Progenitor cell of endocrine pancreas (in vitro differentiated cells): ENCODE data around the gene TPM3. TPM values are rescaled to one million over a fixed set of nuclear protein-coding genes. Genes with fewer than 3 reads are reported as not detected.

Source experiments
- DNase-seq: peaks from one replicate; pipeline ENCODE4 v3.0.0; 2021; ENCODE audit warnings: low spot score; ENCODE audit not compliant: unreplicated experiment
- H3K27ac Mint-ChIP-seq: 2 replicates; pipeline ENCODE4 v1.8.0; 2021; ENCODE audit warnings: mild to moderate bottlenecking, moderate library complexity, mixed read lengths
- H3K27me3 Mint-ChIP-seq: 2 replicates; pipeline ENCODE4 v1.8.0; 2021; ENCODE audit warnings: mixed read lengths
- H3K36me3 Mint-ChIP-seq: 2 replicates; pipeline ENCODE4 v1.8.0; 2022; ENCODE audit warnings: mixed read lengths; ENCODE audit not compliant: insufficient read depth
- H3K4me1 Mint-ChIP-seq: 2 replicates; pipeline ENCODE4 v1.8.0; 2021; ENCODE audit warnings: low read depth, mixed read lengths
- H3K4me3 Mint-ChIP-seq: 2 replicates; pipeline ENCODE4 v1.8.0; 2021; ENCODE audit warnings: low read depth, mild to moderate bottlenecking, moderate library complexity, mixed read lengths
- H3K9me3 Mint-ChIP-seq: 2 replicates; pipeline ENCODE4 v1.8.0; 2021; ENCODE audit warnings: low read depth, mixed read lengths
- CTCF ChIP-seq: fragments of 200-600 bp; sonication (generic); IDR thresholded peaks from one replicate; pipeline ENCODE4 v1.5.0; 2021; ENCODE audit warnings: antibody characterized with exemption, mild to moderate bottlenecking; ENCODE audit not compliant: unreplicated experiment
- total RNA-seq: library from RNA; stranded (reverse); gene quantifications from 2 replicates; pipeline ENCODE4 v1.2.1, GENCODE V29; 2021

Gene TPM3
- total RNA-seq, 1 donor from 2014 or later, result 304 TPM

- H3K4me3 Mint-ChIP-seq, result peak overlapping the region; percentile 94
- DNase-seq, result no peak
- peaks cover 43% of the 10 kb centered on the region for H3K4me1 Mint-ChIP-seq
- TF ChIP-seq CTCF, result no peak
- peak overlapping the region; percentile 98 for H3K27ac Mint-ChIP-seq
- H3K9me3 Mint-ChIP-seq, result no peaks in the 10 kb centered on the region
- peaks cover 19% of the 10 kb centered on the region for H3K36me3 Mint-ChIP-seq
- H3K27me3 Mint-ChIP-seq, result no peaks in the 10 kb centered on the region
Measured at GRCh38 chr1:154222518-154222917, 30.6 kb upstream of the TPM3 start.

- Mint-ChIP-seq H3K36me3 (peaks cover 19% of the 10 kb centered on the region), H3K27me3 (no peaks in the 10 kb centered on the region), H3K9me3 (no peaks in the 10 kb centered on the region), H3K4me3 (peak overlapping the region; percentile 94), H3K27ac (peak overlapping the region; percentile 98), H3K4me1 (peaks cover 43% of the 10 kb centered on the region)
- DNase-seq, result peak; percentile 35
- no peak for TF ChIP-seq CTCF
Measured at GRCh38 chr1:154221278-154222001, 29.5 kb upstream of the TPM3 start.

- TF ChIP-seq CTCF, result no peak
- Mint-ChIP-seq H3K27ac (peak overlapping the region; percentile 98), H3K9me3 (no peaks in the 10 kb centered on the region), H3K36me3 (peaks cover 19% of the 10 kb centered on the region), H3K4me1 (peaks cover 43% of the 10 kb centered on the region), H3K4me3 (peak overlapping the region; percentile 94), H3K27me3 (no peaks in the 10 kb centered on the region)
- no peak for DNase-seq
Measured at GRCh38 chr1:154220970-154221277, 29.0 kb upstream of the TPM3 start.

- DNase-seq, result peak; percentile 96
- Mint-ChIP-seq H3K4me1 (peaks cover 43% of the 10 kb centered on the region), H3K27me3 (no peaks in the 10 kb centered on the region), H3K27ac (peak within 1 kb of the TSS; percentile 98), H3K9me3 (no peaks in the 10 kb centered on the region), H3K36me3 (peaks cover 18% of the 10 kb centered on the region), H3K4me3 (peak within 1 kb of the TSS; percentile 94)
- TF ChIP-seq CTCF, result no peak
Measured at GRCh38 chr1:154220071-154220969, 28.4 kb upstream of the TPM3 start, which contains the start of gene UBAP2L. TSS of gene UBAP2L (plus strand) at chr1:154220955. CDS start at chr1:154225124, 4,169 bp downstream.

GRCh38 chr1:154219541-154219940, 27.6 kb upstream of the TPM3 start:
- TF ChIP-seq CTCF, result no peak
- no peak for DNase-seq
- Mint-ChIP-seq H3K27me3 (no peaks in the 10 kb centered on the region), H3K4me3 (peak overlapping the region; percentile 94), H3K27ac (peak overlapping the region; percentile 98), H3K4me1 (peaks cover 39% of the 10 kb centered on the region), H3K9me3 (no peaks in the 10 kb centered on the region), H3K36me3 (peaks cover 19% of the 10 kb centered on the region)
